CD4-positive, alpha-beta T cell (primary cell): ENCODE results near the gene FMO4. TPM values are rescaled to one million over a fixed set of nuclear protein-coding genes. Genes with fewer than 3 reads are reported as not detected.

ENCODE experiments used
- total RNA-seq, 174 experiments: library from RNA in 2 of 174; stranded (reverse) in 2 of 174; gene quantifications; one replicate each; pipeline ENCODE4 v1.2.3 and lab custom pipeline; 2021 to 2026

FMO4 gene
- total RNA-seq, 2 experiments from 2014 or later: 0.70 to 1.1 TPM

Other genes with a start within 250 kb of the FMO4 start
- not detected for gene FMO3, start 223.3 kb upstream of the FMO4 start, total RNA-seq
- gene FMO2, start 128.9 kb upstream of the FMO4 start, total RNA-seq: not detected
- not detected for gene FMO1, start 65.7 kb upstream of the FMO4 start, total RNA-seq
- gene PRRC2C, start 171.3 kb downstream of the FMO4 start, total RNA-seq: 100 to 1,000 TPM; 357 to 387 TPM